Cardiac fibroblast (primary cell): ENCODE results near the gene ZNF181.
"Not testable (repeated sequence)": the region's sequence is repeated elsewhere in the genome, so short reads cannot be mapped to it uniquely, and the experiment has no call there.

ENCODE experiments used
- DNase-seq, 2 donors: peaks; one replicate each; pipeline versions ENCODE4 v3.0.0 to v3.0.0-alpha.2; 2010; ENCODE audit warnings: low read depth in 2 of 2
- H3K4me3 ChIP-seq, 2 donors: replicated peaks in 1 of 2; 1 replicate in 1 of 2; 2 replicates in 1 of 2; pipeline ENCODE4 v1.5.1; 2011; ENCODE audit warnings: low read depth in 2 of 2, low read length in 2 of 2, mild to moderate bottlenecking in 2 of 2, moderate library complexity in 1 of 2
- CTCF ChIP-seq: IDR thresholded peaks from one replicate; pipeline ENCODE4 v1.5.1; 2011; ENCODE audit warnings: low read depth, mild to moderate bottlenecking, low read length, inconsistent platforms

Gene ZNF181

DNA sequence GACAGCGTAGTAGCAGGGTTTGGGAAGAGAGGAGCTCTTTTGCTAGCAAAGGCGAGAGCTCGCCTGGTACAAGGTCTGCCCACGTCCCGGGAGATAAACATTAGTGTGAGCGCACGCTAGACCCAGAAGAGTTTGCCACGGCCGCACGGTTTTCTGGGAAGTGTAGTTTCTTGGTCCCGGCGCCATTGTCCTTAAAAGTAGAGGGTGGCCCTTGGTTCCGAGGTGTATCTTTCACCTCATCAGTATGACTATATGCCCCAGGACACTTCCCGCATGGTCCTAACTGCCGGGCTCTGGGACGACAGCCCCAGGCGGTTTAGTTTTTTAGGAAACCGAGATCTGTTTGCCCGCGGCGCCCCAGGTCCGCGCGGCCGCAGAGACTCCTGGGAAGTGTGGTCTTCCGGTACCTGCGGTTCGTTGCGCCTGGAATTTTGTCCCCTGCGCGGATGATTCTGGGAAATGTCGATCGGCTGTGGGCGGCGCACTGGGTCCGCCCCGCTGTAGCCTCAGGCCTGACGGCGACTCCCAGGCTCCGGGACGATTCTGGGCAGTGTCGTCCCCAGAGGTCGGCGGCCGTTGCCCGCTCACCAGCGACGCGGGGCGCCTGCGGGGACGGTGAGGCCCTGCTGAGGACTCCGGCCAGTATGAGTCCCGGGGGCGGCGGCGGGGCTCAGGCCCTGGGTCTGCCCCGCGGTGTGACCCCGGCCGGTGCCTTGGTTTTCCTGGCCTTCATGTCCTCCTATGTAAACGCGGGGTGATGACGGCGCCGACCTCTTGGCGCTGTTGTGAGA, at the start of gene ZNF181:
ZNF181 (plus strand) TSS at position 498 of the 791 bp plus-strand sequence. CDS start 795 bp downstream, outside the sequence.
- TF ChIP-seq CTCF, result no peak
- H3K4me3 ChIP-seq, result peak within 1 kb of the TSS; percentile 64 to 76
- peak; percentile 92 to 93 for DNase-seq

DNA sequence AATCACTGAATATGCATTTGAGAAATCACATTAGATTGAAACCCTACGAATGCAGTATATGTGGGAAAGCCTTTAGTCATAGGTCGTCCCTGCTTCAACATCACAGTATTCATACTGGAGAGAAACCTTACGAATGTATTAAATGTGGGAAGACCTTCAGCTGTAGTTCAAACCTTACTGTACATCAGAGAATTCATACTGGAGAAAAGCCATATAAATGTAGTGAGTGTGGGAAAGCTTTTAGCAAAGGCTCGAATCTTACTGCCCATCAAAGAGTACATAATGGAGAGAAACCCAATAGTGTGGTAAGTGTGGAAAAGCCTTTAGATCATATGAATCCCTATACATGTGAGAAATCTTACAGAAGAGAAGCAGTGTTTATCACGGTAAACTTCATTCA, 48.8 kb upstream of the ZNF181 start:
- not testable (repeated sequence) for DNase-seq, H3K4me3 ChIP-seq

DNA sequence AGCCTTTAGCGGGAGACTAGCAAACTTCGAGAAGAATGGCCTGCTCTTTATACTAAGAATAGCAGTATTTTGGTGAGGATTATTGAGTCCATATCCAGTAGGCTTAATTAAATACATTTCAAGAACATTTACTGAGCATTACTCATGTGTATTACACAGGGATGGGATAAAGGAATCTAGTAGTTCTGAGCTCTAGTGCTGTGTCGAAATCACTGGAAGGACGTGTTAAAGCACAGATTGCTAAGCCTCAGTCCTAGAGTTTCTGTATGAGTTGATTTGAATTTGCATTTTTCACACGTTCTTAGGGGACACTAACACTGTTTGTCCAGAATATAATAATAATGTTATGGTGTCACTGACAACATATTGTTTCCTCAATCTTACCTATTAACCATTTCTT, 47.6 kb upstream of the ZNF181 start:
- DNase-seq, result no peak
- TF ChIP-seq CTCF, result no peak
- no peak overlapping the region for H3K4me3 ChIP-seq

DNA sequence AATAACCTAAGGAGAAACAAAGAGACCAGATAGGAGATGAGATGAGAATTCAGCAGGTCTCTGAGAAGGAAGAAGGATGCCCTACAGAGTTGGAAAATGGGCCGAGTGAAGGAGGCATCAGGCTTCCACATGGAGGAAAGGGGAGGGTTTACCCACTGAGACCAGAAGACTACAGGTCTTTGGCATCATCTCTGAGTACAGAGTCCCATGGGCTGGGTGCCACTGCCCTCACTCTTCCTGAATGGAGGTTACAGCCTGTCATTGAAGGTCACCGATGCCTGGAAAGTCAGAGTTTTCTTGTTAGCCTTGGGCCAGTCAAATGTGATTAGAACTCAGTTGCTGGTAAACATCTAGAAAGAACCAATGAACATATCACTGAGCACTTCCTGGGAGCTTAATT, 46.7 kb upstream of the ZNF181 start:
- no peak overlapping the region for H3K4me3 ChIP-seq
- no peak for DNase-seq
- no peak for TF ChIP-seq CTCF

DNA sequence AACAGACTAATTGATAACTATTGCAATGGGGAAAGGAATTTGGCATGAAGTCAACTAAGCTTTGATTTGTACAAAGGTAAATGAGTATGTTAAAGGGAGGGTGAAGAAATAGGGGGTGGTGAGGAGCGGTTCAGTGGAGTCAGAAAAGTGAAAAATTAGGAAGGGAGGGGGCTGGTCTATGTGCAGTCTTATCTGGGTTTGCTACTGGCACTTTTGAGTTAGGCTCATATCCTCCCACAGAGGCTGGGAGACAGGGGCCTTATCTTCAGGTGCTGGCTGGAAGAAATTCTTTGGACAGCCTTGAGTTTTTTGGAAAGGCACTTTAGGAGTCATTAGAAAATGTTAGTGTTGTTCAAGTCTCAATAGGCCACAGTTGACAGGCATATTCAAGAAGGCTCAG, 45.5 kb upstream of the ZNF181 start:
- H3K4me3 ChIP-seq, result no peak overlapping the region
- no peak for TF ChIP-seq CTCF
- no peak for DNase-seq

DNA sequence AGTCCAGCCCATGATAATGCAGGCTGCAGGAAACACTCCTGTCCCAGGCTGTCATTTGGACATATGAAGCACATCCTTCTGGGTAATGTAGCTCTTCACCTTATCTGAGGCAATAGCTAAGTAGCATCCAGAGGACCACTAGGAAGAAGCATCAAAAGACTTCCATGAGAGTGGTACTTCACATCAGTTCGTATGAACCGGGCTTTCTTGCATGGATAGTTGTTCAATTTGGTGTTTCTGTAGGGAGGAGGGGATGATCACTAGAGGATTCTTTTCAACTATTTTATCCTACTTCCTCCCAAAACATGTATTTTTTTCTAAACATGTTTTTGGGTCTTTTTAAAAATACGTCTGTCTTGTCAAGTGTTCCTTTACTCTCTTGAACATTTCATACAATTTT, 43.7 kb upstream of the ZNF181 start:
- no peak for DNase-seq
- TF ChIP-seq CTCF, result no peak
- H3K4me3 ChIP-seq, result no peak overlapping the region

GRCh38 chr19:34692549-34692948, 41.5 kb upstream of the ZNF181 start:
- no peak for DNase-seq
- TF ChIP-seq CTCF, result no peak

More at GRCh38 chr19:34692549-34692948, 41.5 kb upstream of the ZNF181 start:
- H3K4me3 ChIP-seq, result no peak overlapping the region
